GM12864 (cell line): ENCODE measurements around the gene RENBP.

Source experiments
- DNase-seq: peaks from one replicate; pipeline ENCODE4 v3.0.0-alpha.2; 2011; ENCODE audit warnings: low read depth
- H3K4me3 ChIP-seq: 2 replicates; pipeline ENCODE4 v1.5.1; 2011; ENCODE audit warnings: mild to moderate bottlenecking, low read depth, low read length, control low read depth
- TF ChIP-seq, protein P1 (sequence below): IDR thresholded peaks from 2 replicates; pipeline ENCODE4 v1.5.1; 2011; ENCODE audit warnings: low read depth, mild to moderate bottlenecking, moderate library complexity, low read length, control low read depth, inconsistent platforms; ENCODE audit errors: missing control alignments

RENBP gene

DNA sequence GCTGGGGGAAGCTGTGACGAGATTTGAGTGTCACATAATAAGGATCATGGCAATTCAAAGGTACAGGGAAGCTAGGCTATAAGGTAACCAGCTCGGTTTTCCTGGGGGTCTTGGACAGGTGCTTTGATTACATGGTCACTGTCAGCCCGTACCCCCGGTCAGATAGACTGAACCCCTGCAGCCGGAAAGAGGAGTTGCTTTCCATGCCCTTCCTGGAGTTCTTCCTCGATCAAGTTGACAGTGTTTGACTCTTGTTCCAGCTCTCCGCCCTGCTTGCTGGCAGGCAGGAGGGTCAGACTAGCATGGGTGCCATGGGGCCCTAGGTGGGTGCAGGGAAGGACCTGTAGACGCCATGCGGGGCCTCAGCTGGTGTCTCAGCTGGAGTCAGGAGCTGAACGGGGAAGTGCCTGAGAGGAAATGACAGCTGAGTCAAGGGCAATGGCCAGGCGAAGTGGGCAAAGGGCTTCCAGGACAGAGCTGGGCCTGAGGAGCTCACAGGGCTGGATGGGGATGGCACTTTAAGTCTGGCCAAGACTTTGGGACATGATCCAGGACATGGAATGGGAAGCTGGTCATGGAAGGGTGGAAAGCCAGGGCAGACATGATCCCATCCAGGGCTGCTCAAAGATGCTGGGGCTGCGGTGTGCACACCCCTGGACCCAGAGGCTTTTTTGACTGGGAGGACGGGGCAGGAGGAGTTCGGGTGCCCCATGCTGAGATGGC lies 29.7 kb upstream of the RENBP start:
- no peak for DNase-seq
- no peak overlapping the region for H3K4me3 ChIP-seq
- TF ChIP-seq, protein P1, sequence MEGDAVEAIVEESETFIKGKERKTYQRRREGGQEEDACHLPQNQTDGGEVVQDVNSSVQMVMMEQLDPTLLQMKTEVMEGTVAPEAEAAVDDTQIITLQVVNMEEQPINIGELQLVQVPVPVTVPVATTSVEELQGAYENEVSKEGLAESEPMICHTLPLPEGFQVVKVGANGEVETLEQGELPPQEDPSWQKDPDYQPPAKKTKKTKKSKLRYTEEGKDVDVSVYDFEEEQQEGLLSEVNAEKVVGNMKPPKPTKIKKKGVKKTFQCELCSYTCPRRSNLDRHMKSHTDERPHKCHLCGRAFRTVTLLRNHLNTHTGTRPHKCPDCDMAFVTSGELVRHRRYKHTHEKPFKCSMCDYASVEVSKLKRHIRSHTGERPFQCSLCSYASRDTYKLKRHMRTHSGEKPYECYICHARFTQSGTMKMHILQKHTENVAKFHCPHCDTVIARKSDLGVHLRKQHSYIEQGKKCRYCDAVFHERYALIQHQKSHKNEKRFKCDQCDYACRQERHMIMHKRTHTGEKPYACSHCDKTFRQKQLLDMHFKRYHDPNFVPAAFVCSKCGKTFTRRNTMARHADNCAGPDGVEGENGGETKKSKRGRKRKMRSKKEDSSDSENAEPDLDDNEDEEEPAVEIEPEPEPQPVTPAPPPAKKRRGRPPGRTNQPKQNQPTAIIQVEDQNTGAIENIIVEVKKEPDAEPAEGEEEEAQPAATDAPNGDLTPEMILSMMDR = no peak

DNA sequence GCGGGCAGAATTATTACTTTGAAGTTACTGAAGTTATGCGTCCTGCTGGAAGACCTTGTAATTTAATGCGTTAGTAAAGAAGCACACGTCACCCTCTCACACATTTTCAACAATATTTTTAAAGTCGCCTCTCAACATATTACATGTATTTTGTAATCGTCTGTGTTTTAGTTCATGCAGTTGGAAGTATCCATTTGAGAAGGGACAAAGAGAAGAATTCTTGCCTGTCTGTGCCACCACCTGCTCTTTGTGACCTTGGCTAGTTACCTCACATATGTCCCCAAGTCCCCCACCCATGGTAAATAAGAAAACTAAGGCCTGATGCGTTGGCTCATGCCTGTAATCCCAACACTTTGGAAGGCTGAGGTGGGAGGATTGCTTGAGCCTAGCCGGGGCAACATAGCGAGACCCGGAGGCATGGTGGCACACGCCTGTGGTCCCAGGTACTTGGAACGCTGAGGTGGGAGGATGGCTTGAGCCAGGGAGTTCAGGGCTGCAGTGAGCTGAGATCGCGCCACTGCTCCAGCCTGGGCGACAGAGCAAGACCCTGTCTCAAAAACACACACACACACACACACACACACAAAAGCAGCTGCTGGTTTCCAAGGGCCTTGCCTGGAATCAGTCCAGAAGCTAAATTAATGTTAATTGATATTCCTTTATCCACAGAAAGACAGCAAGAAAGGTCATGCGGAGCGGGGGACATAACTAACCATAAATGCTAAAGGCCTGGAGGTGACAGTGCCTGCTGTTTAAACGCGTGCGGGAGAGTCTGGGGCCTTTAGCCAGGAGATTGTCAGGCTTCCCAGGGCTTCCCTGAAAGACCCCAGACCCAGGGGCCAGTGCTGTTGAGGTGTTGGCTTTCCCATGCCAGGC lies 28.9 kb upstream of the RENBP start:
- TF ChIP-seq, protein P1 = no peak
- DNase-seq = no peak
- peak overlapping the region; percentile 97 for H3K4me3 ChIP-seq

DNA sequence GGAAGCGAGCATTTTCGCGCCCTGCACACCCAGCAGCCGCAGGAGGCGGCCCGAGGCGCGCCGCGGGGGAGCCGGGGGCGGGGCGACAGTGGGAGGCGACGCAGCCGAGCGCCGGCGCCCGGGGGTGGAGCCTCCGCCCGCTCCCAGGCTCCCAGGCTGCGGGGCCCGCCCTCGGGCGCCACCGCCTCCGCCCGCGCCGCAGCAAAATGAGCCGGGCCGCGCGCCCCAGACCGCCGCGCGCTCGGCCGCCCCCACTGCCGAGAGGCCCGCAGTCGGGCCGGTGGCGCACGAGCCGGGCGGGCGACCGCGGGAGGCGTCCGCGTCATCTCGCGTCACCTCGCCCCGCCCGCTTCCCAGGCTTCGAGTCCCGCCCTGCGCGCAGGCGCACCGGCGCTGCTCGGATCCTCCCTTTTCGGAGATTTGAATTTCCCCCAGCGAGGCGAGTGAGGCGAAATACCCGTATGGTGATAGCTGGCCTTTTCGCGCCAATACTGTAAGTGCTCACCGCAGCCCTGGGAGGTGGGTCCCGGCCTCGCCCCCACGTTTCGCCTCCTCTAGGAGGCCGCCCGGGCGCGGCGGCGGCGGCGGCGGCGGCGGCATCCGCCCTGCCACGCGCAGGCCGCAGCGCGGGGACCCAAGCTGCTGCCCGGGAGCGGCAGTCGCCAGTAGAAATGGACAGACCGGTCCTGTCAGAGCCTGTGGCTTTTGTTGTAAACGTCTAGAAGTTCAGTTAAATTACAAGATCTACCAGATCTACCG lies 28.1 kb upstream of the RENBP start, which contains the start of gene TMEM187:
Gene TMEM187 (plus strand): TSS at position 387 of the 759 bp plus-strand sequence. CDS start 9,309 bp downstream, outside the sequence.
- peak within 1 kb of the TSS; percentile 97 for H3K4me3 ChIP-seq
- DNase-seq = peak; percentile 78
- TF ChIP-seq, protein P1 = no peak

DNA sequence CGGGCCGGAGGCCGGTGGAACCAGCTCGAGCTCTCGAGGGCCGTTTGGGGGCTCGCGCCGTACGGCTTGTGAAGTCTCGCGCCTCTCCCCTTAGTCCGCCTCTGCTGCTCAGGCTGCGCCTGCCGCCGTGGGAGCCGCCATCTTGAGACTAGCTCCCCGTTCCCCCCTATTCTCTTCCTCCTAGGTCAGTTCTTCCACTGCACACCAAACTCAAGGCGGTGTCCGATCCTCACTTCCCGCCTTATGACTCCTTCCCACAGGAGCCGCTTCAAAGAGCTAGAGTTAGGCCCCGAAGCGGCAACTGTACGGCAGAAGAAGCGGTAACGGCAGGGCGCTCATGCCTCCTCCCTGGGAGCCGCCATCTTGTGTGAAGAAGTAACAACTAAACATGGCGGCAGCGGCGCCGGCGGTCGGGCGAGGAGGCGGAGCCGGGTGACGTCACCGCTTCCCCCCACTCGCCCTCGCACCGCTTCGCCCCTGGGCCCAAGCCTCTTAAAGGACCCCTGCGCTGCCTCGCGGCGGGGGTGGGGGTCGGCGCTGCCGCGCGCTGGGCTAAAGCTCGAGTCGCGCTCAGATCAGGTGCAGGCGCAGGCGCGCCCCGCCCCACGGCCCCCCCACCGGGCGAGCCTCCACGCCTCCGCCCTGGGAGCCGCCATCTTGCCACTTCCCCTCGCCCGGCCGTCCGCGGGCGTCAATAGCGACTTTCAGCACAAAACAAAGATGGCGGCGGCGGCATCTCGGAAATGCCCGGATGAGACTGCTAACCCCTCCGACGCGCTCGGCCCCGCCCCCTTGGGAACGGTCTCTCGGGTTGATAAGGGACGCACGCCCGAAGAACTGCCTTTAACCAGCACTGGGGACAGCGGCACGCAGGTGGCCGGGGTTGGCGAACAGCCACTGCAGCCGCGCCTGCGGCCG lies 27.3 kb upstream of the RENBP start, which contains the start of gene HCFC1:
Gene HCFC1 (minus strand): TSS at position 369 of the 918 bp plus-strand sequence. CDS start 978 bp downstream, outside the sequence.
- DNase-seq = peak; percentile 46
- peak within 1 kb of the TSS; percentile 97 for H3K4me3 ChIP-seq
- TF ChIP-seq, protein P1 = no peak

DNA sequence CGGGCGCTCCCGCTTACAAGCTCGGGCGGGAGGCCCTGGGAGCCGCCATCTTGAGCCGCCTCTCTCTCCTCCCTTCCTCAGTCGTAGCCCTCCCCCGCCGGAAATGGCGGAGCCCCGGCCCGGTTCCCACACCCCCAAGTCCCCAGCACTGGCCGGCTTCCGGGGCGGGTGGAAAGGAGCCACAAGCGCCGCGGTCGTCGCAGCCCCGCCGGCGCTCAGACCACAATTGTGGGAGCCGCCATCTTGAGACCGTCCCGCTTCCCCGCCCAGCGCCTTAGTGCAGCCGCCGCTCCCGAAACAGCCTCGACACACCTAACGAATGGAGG lies 26.6 kb upstream of the RENBP start:
- TF ChIP-seq, protein P1 = no peak
- peak; percentile 57 for DNase-seq
- H3K4me3 ChIP-seq = peak overlapping the region; percentile 97
